NCI-H1105 (cell line): Measurements from ENCODE around the gene AQP2.
"Not testable (repeated sequence)": the region's sequence is repeated elsewhere in the genome, so short reads cannot be mapped to it uniquely, and the experiment has no call there.

Experiments
- DNase-seq: peaks from one replicate; lab custom pipeline; 2025; lab: John Stamatoyannopoulos, UW

Gene AQP2

GRCh38 chr12:49987625-49988303 lies 37.2 kb downstream of the AQP2 start:
- no peak for DNase-seq

- not testable (repeated sequence) for DNase-seq
These were observed 38.9 kb downstream of the AQP2 start for GRCh38 chr12:49989400-49989799.

- no peak for DNase-seq
These were observed 39.7 kb downstream of the AQP2 start for GRCh38 chr12:49990273-49990672.

GRCh38 chr12:49998453-49998852 lies 47.9 kb downstream of the AQP2 start:
- DNase-seq: no peak

GRCh38 chr12:50003595-50003994 lies 53.1 kb downstream of the AQP2 start:
- no peak for DNase-seq

GRCh38 chr12:50004696-50005095 lies 54.2 kb downstream of the AQP2 start:
- no peak for DNase-seq

- no peak for DNase-seq
These were observed 54.6 kb downstream of the AQP2 start for GRCh38 chr12:50005175-50005574.

- DNase-seq: no peak
These were observed 55.7 kb downstream of the AQP2 start for GRCh38 chr12:50006280-50006679.

- DNase-seq: no peak
These were observed 56.4 kb downstream of the AQP2 start for GRCh38 chr12:50006754-50007442.
